ENCODE data around the gene GRIK3.

Gene GRIK3

DNA sequence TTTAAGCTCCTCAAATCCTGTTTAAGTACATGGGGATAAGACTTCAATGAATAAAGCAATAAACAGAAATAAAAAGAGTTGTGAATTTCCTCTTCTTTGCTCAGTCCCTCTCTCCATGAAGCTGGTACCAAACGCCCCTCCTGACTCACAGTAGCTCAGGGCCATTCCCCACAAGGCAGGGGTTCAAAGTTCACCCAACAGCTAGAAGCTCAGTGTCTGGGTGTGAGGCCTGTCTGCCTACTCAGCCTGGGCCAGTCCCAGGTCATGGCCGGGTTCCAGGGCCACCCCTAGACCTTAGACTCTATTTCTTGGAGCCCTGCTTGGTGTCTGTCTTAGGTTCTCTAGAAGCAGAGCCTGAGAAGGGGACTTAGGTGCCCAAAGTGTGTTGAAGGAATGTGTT is 251.5 kb downstream of the GRIK3 start:
- Mint-ChIP-seq H3K27me3 (peaks cover 10% of the 10 kb centered on the region), H3K9me3 (no peaks in the 10 kb centered on the region), H3K4me3 (no peak overlapping the region), H3K27ac (no peak overlapping the region), H3K36me3 (no peaks in the 10 kb centered on the region), H3K4me1 (no peaks in the 10 kb centered on the region)
- ATAC-seq (ENCODE audit: low read depth) (no peak), DNase-seq (ENCODE audit: low spot score in 2 of 2) (no peak)

DNA sequence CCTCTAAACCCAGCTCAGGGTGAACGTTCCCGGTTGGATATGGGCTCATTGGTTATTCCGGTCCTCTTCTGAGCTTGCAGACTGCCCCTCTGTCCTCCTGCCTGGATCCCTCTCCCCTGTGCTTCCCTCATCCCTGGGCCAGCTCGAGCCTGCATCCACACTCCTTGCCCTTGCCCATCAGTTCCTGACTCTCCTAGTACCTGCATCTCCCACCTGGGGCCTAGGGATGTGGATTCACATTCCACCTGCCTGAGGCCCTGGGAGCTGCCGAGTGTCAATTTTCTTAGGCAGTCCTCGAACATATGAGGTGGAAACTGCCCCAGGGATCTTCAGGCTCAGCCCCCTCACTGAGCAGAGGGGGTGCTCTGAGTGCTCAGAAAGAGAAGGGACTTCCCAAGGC is 252.2 kb downstream of the GRIK3 start:
- peaks cover 7% of the 10 kb centered on the region for H3K27me3 Mint-ChIP-seq
- H3K36me3 Mint-ChIP-seq: no peaks in the 10 kb centered on the region
- H3K27ac Mint-ChIP-seq: no peak overlapping the region
- no peaks in the 10 kb centered on the region for H3K4me1 Mint-ChIP-seq
- ATAC-seq (ENCODE audit: low read depth) (no peak), DNase-seq (ENCODE audit: low spot score in 2 of 2) (no peak)
- H3K4me3 Mint-ChIP-seq: no peak overlapping the region
- H3K9me3 Mint-ChIP-seq: no peaks in the 10 kb centered on the region

GRCh38 chr1:36781098-36781497 is 253.2 kb downstream of the GRIK3 start:
- ATAC-seq (ENCODE audit: low read depth): no peak
- Mint-ChIP-seq H3K36me3 (no peaks in the 10 kb centered on the region), H3K27me3 (peaks cover 11% of the 10 kb centered on the region), H3K9me3 (no peaks in the 10 kb centered on the region), H3K4me3 (no peak overlapping the region), H3K4me1 (no peaks in the 10 kb centered on the region), H3K27ac (no peak overlapping the region)
- no peak for DNase-seq (ENCODE audit: low spot score in 2 of 2)

DNA sequence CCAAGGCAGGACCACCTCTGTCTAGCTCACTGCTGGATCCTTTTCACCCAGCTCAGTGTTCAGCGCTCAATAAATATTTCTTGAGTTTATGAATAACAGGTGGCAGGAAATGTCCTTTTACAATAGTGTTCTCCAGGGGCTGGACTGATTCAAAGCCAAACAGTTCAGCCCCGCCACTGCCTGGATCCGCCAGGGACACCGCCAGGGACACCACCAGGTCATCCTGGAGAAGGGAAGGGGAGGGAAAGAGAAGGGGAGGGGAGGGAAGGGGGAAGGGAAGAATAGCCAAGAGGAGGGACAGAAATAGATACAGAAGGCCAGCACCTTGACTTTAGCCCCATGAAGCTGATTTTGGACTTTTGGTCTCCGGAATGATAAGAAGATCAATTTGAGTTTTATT is 255.6 kb downstream of the GRIK3 start:
- H3K27me3 Mint-ChIP-seq: peaks cover 10% of the 10 kb centered on the region
- ATAC-seq (ENCODE audit: low read depth): no peak
- no peaks in the 10 kb centered on the region for H3K4me1 Mint-ChIP-seq
- H3K36me3 Mint-ChIP-seq: no peaks in the 10 kb centered on the region
- no peaks in the 10 kb centered on the region for H3K9me3 Mint-ChIP-seq
- no peak overlapping the region for H3K4me3 Mint-ChIP-seq
- DNase-seq (ENCODE audit: low spot score in 2 of 2): no peak
- no peak overlapping the region for H3K27ac Mint-ChIP-seq

- ATAC-seq (ENCODE audit: low read depth): no peak
- no peak overlapping the region for H3K27ac Mint-ChIP-seq
- H3K4me1 Mint-ChIP-seq: no peaks in the 10 kb centered on the region
- H3K27me3 Mint-ChIP-seq: peaks cover 10% of the 10 kb centered on the region
- no peak for DNase-seq (ENCODE audit: low spot score in 2 of 2)
- no peaks in the 10 kb centered on the region for H3K36me3 Mint-ChIP-seq
- H3K9me3 Mint-ChIP-seq: no peaks in the 10 kb centered on the region
- H3K4me3 Mint-ChIP-seq: no peak overlapping the region
These were observed 257.1 kb downstream of the GRIK3 start for GRCh38 chr1:36776948-36777831.

- peaks cover 8% of the 10 kb centered on the region for H3K27me3 Mint-ChIP-seq
- ATAC-seq (ENCODE audit: low read depth): no peak
- no peaks in the 10 kb centered on the region for H3K36me3 Mint-ChIP-seq
- H3K27ac Mint-ChIP-seq: no peak overlapping the region
- H3K9me3 Mint-ChIP-seq: no peaks in the 10 kb centered on the region
- no peaks in the 10 kb centered on the region for H3K4me1 Mint-ChIP-seq
- H3K4me3 Mint-ChIP-seq: no peak overlapping the region
- no peak for DNase-seq (ENCODE audit: low spot score in 2 of 2)
These were observed 258.1 kb downstream of the GRIK3 start for GRCh38 chr1:36776256-36776655.

DNA sequence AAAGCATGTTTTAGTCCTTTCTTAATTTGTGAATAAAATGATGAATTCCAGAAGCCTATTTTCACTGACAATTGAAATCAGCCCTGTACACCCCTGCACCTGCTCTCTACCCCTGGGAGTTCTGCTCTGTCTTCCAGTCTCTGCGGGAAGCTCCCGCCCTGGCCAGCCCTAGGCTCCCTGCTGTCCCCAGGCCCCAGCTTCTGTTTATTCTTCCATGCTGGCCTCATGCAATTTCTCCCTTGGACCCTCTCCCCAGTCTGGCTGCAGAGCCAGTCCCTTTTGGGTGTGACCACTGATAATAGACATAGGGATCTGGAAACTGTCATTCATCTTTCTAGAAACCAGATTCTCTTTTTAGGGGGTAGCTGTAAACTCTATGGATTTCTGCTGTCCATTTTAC is 258.6 kb downstream of the GRIK3 start:
- Mint-ChIP-seq H3K9me3 (no peaks in the 10 kb centered on the region), H3K4me3 (no peak overlapping the region), H3K4me1 (no peaks in the 10 kb centered on the region), H3K27ac (no peak overlapping the region), H3K27me3 (peaks cover 10% of the 10 kb centered on the region), H3K36me3 (no peaks in the 10 kb centered on the region)
- no peak for ATAC-seq (ENCODE audit: low read depth)
- DNase-seq (ENCODE audit: low spot score in 2 of 2): no peak

DNA sequence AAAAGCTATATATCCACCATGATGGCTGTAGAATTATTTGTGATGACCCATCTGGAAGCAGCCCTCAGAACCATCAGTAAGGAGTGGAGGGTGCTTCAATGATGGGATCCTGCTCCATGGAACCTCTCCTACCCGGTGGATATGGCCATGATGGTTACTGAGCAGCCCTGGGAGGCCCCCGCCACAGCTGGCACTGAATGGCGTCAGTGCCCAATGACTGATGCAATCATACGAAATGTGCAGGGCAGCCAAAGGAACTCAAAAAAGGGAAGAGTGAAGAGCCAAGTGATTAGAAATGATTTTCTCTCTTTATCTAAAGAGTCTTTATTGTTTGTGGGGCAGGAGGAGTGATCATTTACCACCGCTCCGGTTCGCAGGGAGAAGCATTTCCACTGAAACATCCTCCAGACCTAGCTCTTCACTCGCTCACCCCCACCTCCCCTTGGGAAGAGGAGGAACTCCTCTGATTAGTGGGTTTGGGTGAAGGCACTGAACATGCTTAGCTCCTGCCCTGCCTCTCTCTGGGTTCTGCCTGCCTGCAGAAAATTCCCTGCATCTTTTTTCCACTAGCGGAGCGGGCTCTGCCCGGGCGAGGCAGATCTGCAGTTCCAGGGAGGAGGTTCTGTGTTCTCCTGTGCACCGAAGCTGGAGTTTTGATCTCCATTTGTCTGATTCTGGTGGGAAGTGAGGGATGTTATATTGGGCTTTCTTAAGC is 260.3 kb downstream of the GRIK3 start:
- no peak for ATAC-seq (ENCODE audit: low read depth)
- Mint-ChIP-seq H3K36me3 (no peaks in the 10 kb centered on the region), H3K4me1 (no peaks in the 10 kb centered on the region), H3K4me3 (no peak overlapping the region), H3K27me3 (peaks cover 15% of the 10 kb centered on the region), H3K9me3 (no peaks in the 10 kb centered on the region), H3K27ac (no peak overlapping the region)
- no peak for DNase-seq (ENCODE audit: low spot score in 2 of 2)

- H3K27me3 Mint-ChIP-seq: peaks cover 16% of the 10 kb centered on the region
- no peak overlapping the region for H3K27ac Mint-ChIP-seq
- DNase-seq (ENCODE audit: low spot score in 2 of 2) (no peak), ATAC-seq (ENCODE audit: low read depth) (no peak)
- H3K4me1 Mint-ChIP-seq: no peaks in the 10 kb centered on the region
- no peaks in the 10 kb centered on the region for H3K36me3 Mint-ChIP-seq
- no peaks in the 10 kb centered on the region for H3K9me3 Mint-ChIP-seq
- no peak overlapping the region for H3K4me3 Mint-ChIP-seq
These were observed 261.4 kb downstream of the GRIK3 start for GRCh38 chr1:36772647-36773495.

GRCh38 chr1:36771660-36772284 is 262.5 kb downstream of the GRIK3 start:
- peaks cover 16% of the 10 kb centered on the region for H3K27me3 Mint-ChIP-seq
- no peaks in the 10 kb centered on the region for H3K9me3 Mint-ChIP-seq
- DNase-seq (ENCODE audit: low spot score in 2 of 2) (no peak), ATAC-seq (ENCODE audit: low read depth) (no peak)
- H3K27ac Mint-ChIP-seq: no peak overlapping the region
- no peaks in the 10 kb centered on the region for H3K4me1 Mint-ChIP-seq
- no peaks in the 10 kb centered on the region for H3K36me3 Mint-ChIP-seq
- no peak overlapping the region for H3K4me3 Mint-ChIP-seq

GRCh38 chr1:36771240-36771639 is 263.1 kb downstream of the GRIK3 start:
- ATAC-seq (ENCODE audit: low read depth) (no peak), DNase-seq (ENCODE audit: low spot score in 2 of 2) (no peak)
- Mint-ChIP-seq H3K4me3 (no peak overlapping the region), H3K4me1 (no peaks in the 10 kb centered on the region), H3K9me3 (no peaks in the 10 kb centered on the region), H3K36me3 (no peaks in the 10 kb centered on the region), H3K27ac (no peak overlapping the region), H3K27me3 (peaks cover 13% of the 10 kb centered on the region)

- no peak overlapping the region for H3K4me3 Mint-ChIP-seq
- no peaks in the 10 kb centered on the region for H3K4me1 Mint-ChIP-seq
- peaks cover 12% of the 10 kb centered on the region for H3K27me3 Mint-ChIP-seq
- no peaks in the 10 kb centered on the region for H3K9me3 Mint-ChIP-seq
- H3K36me3 Mint-ChIP-seq: no peaks in the 10 kb centered on the region
- ATAC-seq (ENCODE audit: low read depth) (no peak), DNase-seq (ENCODE audit: low spot score in 2 of 2) (no peak)
- no peak overlapping the region for H3K27ac Mint-ChIP-seq
These were observed 264.2 kb downstream of the GRIK3 start for GRCh38 chr1:36769886-36770830.
